B cell (primary cell): Measurements from ENCODE around the gene KNL1. TPM values are rescaled to one million over a fixed set of nuclear protein-coding genes. Genes with fewer than 3 reads are reported as not detected.

Experiments used
- ATAC-seq: fragments of 200-7000 bp; cut with Tn5 transposase; one replicate; pipeline ENCODE4 v1.10.0; 2021; ENCODE audit warnings: low read depth, mild to moderate bottlenecking, moderate number of reproducible peaks, moderate library complexity
- CTCF ChIA-PET: fragments of 350-600 bp; sonication (Branson Sonifier 250); formaldehyde crosslinking; loops from one replicate; lab custom pipeline; 2021; ENCODE audit warnings: antibody characterized with exemption, inconsistent platforms; lab: Charles Lee
- POLR2A ChIA-PET: fragments of 350-600 bp; sonication (Branson Sonifier 250); formaldehyde crosslinking; loops from one replicate; lab custom pipeline; 2021; ENCODE audit warnings: antibody characterized with exemption; lab: Charles Lee
- DNase-seq: peaks from one replicate; pipeline ENCODE4 v3.0.0; 2013
- H2AFZ ChIP-seq: 2 replicates; pipeline ENCODE4 v1.6.1; 2012; ENCODE audit warnings: mild to moderate bottlenecking, low read depth, low read length; ENCODE audit not compliant: insufficient read depth, poor library complexity, severe bottlenecking
- H3K27ac ChIP-seq, 2 donors: 1 replicate in 1 of 2; 2 replicates in 1 of 2; pipeline ENCODE4 v1.5.1; 2012 to 2013; ENCODE audit warnings: low read length in 2 of 2, mild to moderate bottlenecking in 2 of 2, moderate library complexity in 1 of 2
- H3K27me3 ChIP-seq, 4 experiments: fragments of 200-600 bp in 1 of 4; sonication (generic) in 1 of 4; replicated peaks in 1 of 4; 1 replicate in 2 of 4; 2 replicates in 2 of 4; pipeline versions ENCODE4 v1.6.1 to v1.7.0; 2013 to 2016; ENCODE audit warnings: low read length in 3 of 4, mild to moderate bottlenecking in 2 of 4, mixed read lengths in 1 of 4, moderate library complexity in 1 of 4; ENCODE audit not compliant: insufficient read depth in 4 of 4, control insufficient read depth in 3 of 4; ENCODE audit errors: control extremely low read depth in 1 of 4
- H3K36me3 ChIP-seq, 2 experiments: replicated peaks in 1 of 2; 1 replicate in 1 of 2; 2 replicates in 1 of 2; pipeline versions ENCODE4 v1.6.1 to v1.7.1; 2013; ENCODE audit warnings: low read length in 1 of 2; ENCODE audit not compliant: insufficient read depth in 2 of 2, control insufficient read depth in 1 of 2; ENCODE audit errors: control extremely low read depth in 1 of 2, extremely low read depth in 1 of 2
- H3K4me1 ChIP-seq, 2 donors: fragments of 200-600 bp in 1 of 2; sonication (generic) in 1 of 2; 1 replicate in 1 of 2; 2 replicates in 1 of 2; pipeline versions ENCODE4 v1.5.1 to v1.6.1; 2013 to 2017; ENCODE audit warnings: low read length in 2 of 2; ENCODE audit not compliant: control insufficient read depth in 2 of 2, insufficient read depth in 2 of 2
- H3K4me2 ChIP-seq: replicated peaks from 2 replicates; pipeline ENCODE3; 2012; ENCODE audit warnings: mild to moderate bottlenecking, low read depth, low read length; ENCODE audit not compliant: poor library complexity, severe bottlenecking
- H3K4me3 ChIP-seq, 5 experiments: fragments of 200-600 bp in 1 of 5; sonication (generic) in 1 of 5; 1 replicate in 3 of 5; 2 replicates in 2 of 5; pipeline versions ENCODE4 v1.5.1 to v1.7.0; 2011 to 2016; ENCODE audit warnings: low read length in 4 of 5, mild to moderate bottlenecking in 4 of 5, low read depth in 2 of 5, control low read depth in 1 of 5, moderate library complexity in 1 of 5; ENCODE audit not compliant: insufficient read depth in 1 of 5; ENCODE audit errors: control extremely low read depth in 1 of 5, extremely low read depth in 1 of 5
- H3K79me2 ChIP-seq: fragments of 200-600 bp; sonication (generic); one replicate; pipeline ENCODE4 v1.6.0; 2016; ENCODE audit warnings: low read length; ENCODE audit not compliant: control insufficient read depth, insufficient read depth
- H3K9ac ChIP-seq: fragments of 200-600 bp; sonication (generic); 2 replicates; pipeline ENCODE4 v1.6.1; 2017; ENCODE audit warnings: mild to moderate bottlenecking, low read length, moderate library complexity
- H3K9me3 ChIP-seq, 3 donors: one replicate each; pipeline versions ENCODE4 v1.6.1 to v1.7.1; 2013; ENCODE audit warnings: low read length in 2 of 3; ENCODE audit not compliant: control insufficient read depth in 2 of 3, insufficient read depth in 1 of 3; ENCODE audit errors: control extremely low read depth in 1 of 3
- H4K20me1 ChIP-seq: 2 replicates; pipeline ENCODE4 v1.6.0; 2012; ENCODE audit warnings: mild to moderate bottlenecking, low read length; ENCODE audit not compliant: insufficient read depth, control insufficient read depth, poor library complexity, severe bottlenecking
- H3K27ac Mint-ChIP-seq: one replicate; pipeline ENCODE4 v1.8.0; 2021; ENCODE audit warnings: mixed read lengths
- H3K27me3 Mint-ChIP-seq: one replicate; pipeline ENCODE4 v1.8.0; 2021; ENCODE audit warnings: mixed read lengths
- H3K4me1 Mint-ChIP-seq: one replicate; pipeline ENCODE4 v1.8.0; 2021; ENCODE audit warnings: mixed read lengths
- H3K4me3 Mint-ChIP-seq: one replicate; pipeline ENCODE4 v1.8.0; 2021; ENCODE audit warnings: mixed read lengths
- H3K9me3 Mint-ChIP-seq: one replicate; pipeline ENCODE4 v1.8.0; 2022; ENCODE audit warnings: mixed read lengths; ENCODE audit not compliant: insufficient read depth
- EZH2 ChIP-seq: IDR thresholded peaks from 2 replicates; pipeline ENCODE4 v1.6.1; 2012; ENCODE audit warnings: borderline replicate concordance, low read depth, mild to moderate bottlenecking, moderate library complexity, low read length; ENCODE audit not compliant: insufficient read depth, poor library complexity, severe bottlenecking
- WGBS: methylation state at CpG from one replicate; pipeline ENCODE4 v1.1.5; 2013; ENCODE audit warnings: missing lambda C conversion rate; ENCODE audit not compliant: insufficient coverage; 5-methylcytosine and 5-hydroxymethylcytosine counted together
- intact Hi-C: fragments of 100-400 bp; cut with micrococcal nuclease; formaldehyde crosslinking; loops from one replicate; pipeline ENCODE4 v1.10.0; 2022
- polyA plus RNA-seq: library from polyadenylated mRNA; depleted of rRNA; stranded (reverse); fragments of >200 nt; gene quantifications from 2 replicates; pipeline ENCODE4 v1.2.3, GENCODE V29; 2012
- total RNA-seq, 2 donors: library from RNA; stranded (reverse); fragments of 120-200 nt in 1 of 2; gene quantifications; 1 replicate in 1 of 2; 2 replicates in 1 of 2; pipeline versions ENCODE4 v1.2.3 to v1.2.4, GENCODE V29; 2013 to 2022
- TF ChIP-seq, protein P1 (sequence below): fragments of 200-600 bp; IDR thresholded peaks from one replicate; pipeline ENCODE4 v1.8.0; 2022; ENCODE audit warnings: antibody characterized with exemption, mild to moderate bottlenecking

The KNL1 gene
- total and polyA plus RNA-seq, 2 donors (not counting 1 experiment from before 2014, with no cell fraction given), result 0.91 to 4.0 TPM

DNA sequence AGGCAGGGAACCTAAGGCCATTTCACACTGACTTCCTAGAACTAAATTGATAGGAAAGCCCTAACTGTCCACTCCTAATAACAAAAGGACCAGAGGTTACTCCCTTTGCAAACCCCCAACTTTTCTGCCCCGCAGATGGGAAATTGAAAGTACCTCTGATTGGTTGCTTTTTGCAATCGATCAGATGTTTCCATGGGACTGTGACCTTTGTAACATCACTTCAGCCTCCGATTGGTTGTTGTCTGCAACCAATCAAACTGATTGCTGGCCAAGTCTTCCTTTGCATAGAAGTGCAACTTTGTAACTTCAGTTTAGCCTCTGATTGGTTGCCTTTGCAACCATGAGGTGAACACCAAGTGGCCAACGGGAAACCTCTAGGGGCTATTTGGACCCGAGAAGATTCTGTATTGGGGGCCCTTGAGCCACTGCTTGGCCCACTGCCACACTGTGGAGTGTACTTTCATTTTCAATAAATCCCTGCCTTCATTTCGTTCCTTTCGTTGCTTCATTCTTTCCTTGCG, 11.3 kb upstream of the KNL1 start:
- no peak for ATAC-seq
- DNase-seq, result no peak
- H3K36me3 ChIP-seq, result no peaks in the 10 kb centered on the region
- 96% methylated on average over 5 of the region's 8 CpGs for WGBS
- intact Hi-C loops, result no loop called here
- no peaks in the 10 kb centered on the region for H3K4me1 Mint-ChIP-seq
- no peaks in the 10 kb centered on the region for H3K27me3 ChIP-seq
- H3K27ac Mint-ChIP-seq, result no peak overlapping the region
- H2AFZ ChIP-seq, result peak overlapping the region; percentile 15
- no peak overlapping the region for H3K4me3 Mint-ChIP-seq
- no peaks in the 10 kb centered on the region for H3K9me3 ChIP-seq
- ChIA-PET CTCF (no interaction called here), POLR2A (no interaction called here)
- no peak overlapping the region for H3K27ac ChIP-seq
- TF ChIP-seq, protein P1, sequence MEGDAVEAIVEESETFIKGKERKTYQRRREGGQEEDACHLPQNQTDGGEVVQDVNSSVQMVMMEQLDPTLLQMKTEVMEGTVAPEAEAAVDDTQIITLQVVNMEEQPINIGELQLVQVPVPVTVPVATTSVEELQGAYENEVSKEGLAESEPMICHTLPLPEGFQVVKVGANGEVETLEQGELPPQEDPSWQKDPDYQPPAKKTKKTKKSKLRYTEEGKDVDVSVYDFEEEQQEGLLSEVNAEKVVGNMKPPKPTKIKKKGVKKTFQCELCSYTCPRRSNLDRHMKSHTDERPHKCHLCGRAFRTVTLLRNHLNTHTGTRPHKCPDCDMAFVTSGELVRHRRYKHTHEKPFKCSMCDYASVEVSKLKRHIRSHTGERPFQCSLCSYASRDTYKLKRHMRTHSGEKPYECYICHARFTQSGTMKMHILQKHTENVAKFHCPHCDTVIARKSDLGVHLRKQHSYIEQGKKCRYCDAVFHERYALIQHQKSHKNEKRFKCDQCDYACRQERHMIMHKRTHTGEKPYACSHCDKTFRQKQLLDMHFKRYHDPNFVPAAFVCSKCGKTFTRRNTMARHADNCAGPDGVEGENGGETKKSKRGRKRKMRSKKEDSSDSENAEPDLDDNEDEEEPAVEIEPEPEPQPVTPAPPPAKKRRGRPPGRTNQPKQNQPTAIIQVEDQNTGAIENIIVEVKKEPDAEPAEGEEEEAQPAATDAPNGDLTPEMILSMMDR, result no peak
- no peak for TF ChIP-seq EZH2
- H3K9ac ChIP-seq, result peak overlapping the region; percentile 31
- H4K20me1 ChIP-seq, result no peaks in the 10 kb centered on the region
- H3K27me3 Mint-ChIP-seq, result peaks cover 4% of the 10 kb centered on the region
- no peaks in the 10 kb centered on the region for H3K4me1 ChIP-seq
- peak overlapping the region in 3 of 5 experiments; percentile 19 to 47 (median 30) for H3K4me3 ChIP-seq
- H3K79me2 ChIP-seq, result no peaks in the 10 kb centered on the region
- H3K4me2 ChIP-seq, result peak overlapping the region; percentile 39
- H3K9me3 Mint-ChIP-seq, result no peaks in the 10 kb centered on the region

DNA sequence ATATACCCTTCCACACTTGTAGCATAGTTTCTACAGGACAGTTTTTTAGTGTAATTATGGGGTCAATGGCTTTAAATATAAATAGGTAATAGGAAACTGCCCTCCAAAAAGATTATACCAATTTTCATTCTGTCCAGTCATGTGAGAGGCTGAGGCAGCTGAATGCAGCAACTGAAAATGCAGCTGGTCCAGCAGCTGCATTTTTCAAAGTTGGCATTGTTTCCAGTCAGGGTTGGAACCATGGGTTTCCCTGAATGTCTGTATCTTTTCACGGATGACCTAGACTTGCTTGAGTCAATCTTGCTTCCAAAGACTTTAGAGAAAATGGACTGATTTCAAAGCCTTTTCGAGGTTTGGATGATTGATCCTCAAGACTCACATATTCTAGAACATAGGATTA, 9.9 kb upstream of the KNL1 start:
- Mint-ChIP-seq H3K4me1 (no peaks in the 10 kb centered on the region), H3K27ac (no peak overlapping the region), H3K9me3 (no peaks in the 10 kb centered on the region), H3K4me3 (no peak overlapping the region), H3K27me3 (peaks cover 4% of the 10 kb centered on the region)
- H3K4me2 ChIP-seq, result no peak overlapping the region
- intact Hi-C loops, result no loop called here
- no peaks in the 10 kb centered on the region for H4K20me1 ChIP-seq
- H3K9me3 ChIP-seq, result no peaks in the 10 kb centered on the region
- POLR2A ChIA-PET, result no interaction called here
- H3K4me1 ChIP-seq, result no peaks in the 10 kb centered on the region
- DNase-seq (no peak), ATAC-seq (no peak)
- no peaks in the 10 kb centered on the region for H3K79me2 ChIP-seq
- TF ChIP-seq, protein P1, result no peak
- no peak for TF ChIP-seq EZH2
- no peak overlapping the region for H3K4me3 ChIP-seq
- CTCF ChIA-PET, result interaction anchor here (0.6 to 0.9 kb wide), 2 partner anchors 12 to 15 kb away, joined by 3 read pairs; partner anchors contain the start of gene RPUSD2
- no peaks in the 10 kb centered on the region for H3K36me3 ChIP-seq
- 0% methylated on average over 1 of the region's 2 CpGs for WGBS
- no peaks in the 10 kb centered on the region for H3K27me3 ChIP-seq
- peak overlapping the region; percentile 18 for H2AFZ ChIP-seq
- no peak overlapping the region for H3K27ac ChIP-seq
- no peak overlapping the region for H3K9ac ChIP-seq
